Caco-2 (cell line): ENCODE data around the gene JAK1. TPM values are rescaled to one million over a fixed set of nuclear protein-coding genes. Genes with fewer than 3 reads are reported as not detected.

Experiments
- BruUV-seq: library from RNA; stranded (reverse); fragments of 400-500 nt; replicated peaks from 2 replicates; lab custom pipeline; 2021; lab: Mats Ljungman, UMichigan
- CTCF ChIA-PET: fragments of 300-600 bp; sonication (Branson Sonifier 250); formaldehyde crosslinking; loops from one replicate; lab custom pipeline; 2022; ENCODE audit warnings: antibody characterized with exemption; lab: Charles Lee
- POLR2A ChIA-PET: fragments of 300-600 bp; sonication (Branson Sonifier 250); formaldehyde crosslinking; loops from one replicate; lab custom pipeline; 2022; ENCODE audit warnings: antibody characterized with exemption; lab: Charles Lee
- DNase-seq, 2 experiments: peaks; one replicate each; pipeline versions ENCODE4 v3.0.0 to v3.0.0-alpha.2; 2020 to 2022
- H3K27me3 ChIP-seq: replicated peaks from 2 replicates; pipeline ENCODE4 v1.6.0; 2011; ENCODE audit warnings: low read length; ENCODE audit not compliant: control insufficient read depth, insufficient read depth
- H3K36me3 ChIP-seq: 2 replicates; pipeline ENCODE4 v1.5.1; 2011; ENCODE audit warnings: low read length; ENCODE audit not compliant: control insufficient read depth, insufficient read depth
- H3K4me1 ChIP-seq: fragments of 250-450 bp; sonication (Bioruptor Pico); 2 replicates; pipeline ENCODE4 v1.5.1; 2020; ENCODE audit warnings: mild to moderate bottlenecking
- H3K4me3 ChIP-seq: 2 replicates; pipeline ENCODE4 v1.5.1; 2011; ENCODE audit warnings: low read depth, mild to moderate bottlenecking, control low read depth, low read length
- H3K9me3 ChIP-seq: fragments of 250-450 bp; sonication (Bioruptor Pico); 2 replicates; pipeline ENCODE4 v1.5.1; 2020; ENCODE audit warnings: mild to moderate bottlenecking, moderate library complexity
- H3K27ac Mint-ChIP-seq: one replicate; pipeline ENCODE4 v1.8.0; 2022; ENCODE audit warnings: mixed read lengths; ENCODE audit not compliant: unreplicated experiment
- H3K27me3 Mint-ChIP-seq: one replicate; pipeline ENCODE4 v1.8.0; 2022; ENCODE audit warnings: mixed read lengths; ENCODE audit not compliant: insufficient read depth, unreplicated experiment
- H3K36me3 Mint-ChIP-seq: one replicate; pipeline ENCODE4 v1.8.0; 2022; ENCODE audit warnings: mild to moderate bottlenecking, mixed read lengths; ENCODE audit not compliant: insufficient read depth, unreplicated experiment
- H3K4me1 Mint-ChIP-seq: one replicate; pipeline ENCODE4 v1.8.0; 2022; ENCODE audit warnings: low read depth, mixed read lengths; ENCODE audit not compliant: unreplicated experiment
- H3K4me3 Mint-ChIP-seq: one replicate; pipeline ENCODE4 v1.8.0; 2022; ENCODE audit warnings: mild to moderate bottlenecking, moderate library complexity, mixed read lengths; ENCODE audit not compliant: unreplicated experiment
- H3K9me3 Mint-ChIP-seq: one replicate; pipeline ENCODE4 v1.8.0; 2022; ENCODE audit warnings: mixed read lengths; ENCODE audit not compliant: unreplicated experiment
- intact Hi-C: fragments of 100-400 bp; cut with micrococcal nuclease; formaldehyde crosslinking; loops from one replicate; pipeline ENCODE4 v1.10.0; 2022; ENCODE audit not compliant: unreplicated experiment
- total RNA-seq: library from RNA; stranded (reverse); gene quantifications from 2 replicates; pipeline ENCODE4 v1.2.3, GENCODE V29; 2022
- TF ChIP-seq, protein P1 (sequence below), 2 experiments: fragments of 200-600 bp in 1 of 2; IDR thresholded peaks; 1 replicate in 1 of 2; 2 replicates in 1 of 2; pipeline versions ENCODE4 v1.5.1 to v1.8.0; 2011 to 2022; ENCODE audit warnings: antibody characterized with exemption in 1 of 2, control low read depth in 1 of 2, inconsistent platforms in 1 of 2, low read depth in 1 of 2, low read length in 1 of 2, mild to moderate bottlenecking in 1 of 2, moderate library complexity in 1 of 2; ENCODE audit not compliant: insufficient read depth in 1 of 2, severe bottlenecking in 1 of 2, unreplicated experiment in 1 of 2

The JAK1 gene
- total RNA-seq, 1 experiment from 2014 or later: 35.5 TPM

DNA sequence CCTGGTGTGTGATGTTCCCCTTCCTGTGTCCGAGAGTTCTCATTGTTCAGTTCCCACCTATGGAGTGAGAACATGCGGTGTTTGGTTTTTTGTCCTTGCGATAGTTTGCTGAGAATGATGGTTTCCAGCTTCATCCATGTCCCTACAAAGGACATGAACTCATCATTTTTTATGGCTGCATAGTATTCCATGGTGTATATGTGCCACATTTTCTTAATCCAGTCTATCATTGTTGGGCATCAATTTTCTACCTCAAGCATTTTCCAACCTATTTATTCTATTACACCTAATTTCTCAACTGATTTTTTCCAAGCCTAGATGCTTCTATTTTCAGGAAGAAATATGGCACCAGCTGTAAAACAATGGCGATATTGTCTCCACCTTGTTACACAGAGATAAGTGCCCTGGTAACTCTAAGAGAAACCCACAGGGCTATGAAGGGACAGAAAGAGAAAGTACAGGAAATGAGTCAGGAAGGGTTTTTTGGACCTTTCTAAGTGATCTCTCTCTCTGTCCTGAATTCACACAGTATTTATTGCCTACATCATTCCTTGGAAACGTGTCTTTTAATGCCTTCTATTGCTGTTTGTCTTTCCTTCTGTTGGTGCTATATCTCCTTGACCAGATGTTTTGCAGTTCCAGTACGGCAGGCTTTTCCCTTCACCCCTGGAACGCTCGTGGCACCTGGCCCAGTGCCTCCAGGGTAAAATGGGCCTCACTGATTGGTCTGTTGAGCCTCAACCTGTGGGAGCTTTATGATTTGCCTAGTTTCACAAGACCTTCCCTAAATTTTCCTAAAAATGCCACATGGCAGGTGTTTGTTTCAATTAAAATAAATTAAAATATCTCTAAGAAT is 14.6 kb upstream of the JAK1 start:
- Histone ChIP-seq H3K4me1 (peaks cover 30% of the 10 kb centered on the region), H3K4me3 (no peak overlapping the region), H3K36me3 (no peaks in the 10 kb centered on the region), H3K27me3 (no peaks in the 10 kb centered on the region), H3K9me3 (no peaks in the 10 kb centered on the region)
- ChIA-PET CTCF (no interaction called here), POLR2A (interaction anchor here (1.2 kb wide), 1 partner anchor 14 kb away, joined by 9 read pairs; the partner anchor contains the start of gene JAK1)
- H3K36me3 Mint-ChIP-seq: no peaks in the 10 kb centered on the region
- intact Hi-C loops: loop anchor here (5.0 kb wide), 1 partner anchor 61 kb away; no protein-coding TSS in a partner anchor
- H3K27me3 Mint-ChIP-seq: no peaks in the 10 kb centered on the region
- H3K4me1 Mint-ChIP-seq: peaks cover 32% of the 10 kb centered on the region
- H3K9me3 Mint-ChIP-seq: no peaks in the 10 kb centered on the region
- H3K4me3 Mint-ChIP-seq: no peak overlapping the region
- TF ChIP-seq, protein P1, sequence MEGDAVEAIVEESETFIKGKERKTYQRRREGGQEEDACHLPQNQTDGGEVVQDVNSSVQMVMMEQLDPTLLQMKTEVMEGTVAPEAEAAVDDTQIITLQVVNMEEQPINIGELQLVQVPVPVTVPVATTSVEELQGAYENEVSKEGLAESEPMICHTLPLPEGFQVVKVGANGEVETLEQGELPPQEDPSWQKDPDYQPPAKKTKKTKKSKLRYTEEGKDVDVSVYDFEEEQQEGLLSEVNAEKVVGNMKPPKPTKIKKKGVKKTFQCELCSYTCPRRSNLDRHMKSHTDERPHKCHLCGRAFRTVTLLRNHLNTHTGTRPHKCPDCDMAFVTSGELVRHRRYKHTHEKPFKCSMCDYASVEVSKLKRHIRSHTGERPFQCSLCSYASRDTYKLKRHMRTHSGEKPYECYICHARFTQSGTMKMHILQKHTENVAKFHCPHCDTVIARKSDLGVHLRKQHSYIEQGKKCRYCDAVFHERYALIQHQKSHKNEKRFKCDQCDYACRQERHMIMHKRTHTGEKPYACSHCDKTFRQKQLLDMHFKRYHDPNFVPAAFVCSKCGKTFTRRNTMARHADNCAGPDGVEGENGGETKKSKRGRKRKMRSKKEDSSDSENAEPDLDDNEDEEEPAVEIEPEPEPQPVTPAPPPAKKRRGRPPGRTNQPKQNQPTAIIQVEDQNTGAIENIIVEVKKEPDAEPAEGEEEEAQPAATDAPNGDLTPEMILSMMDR (IDR thresholded peaks at IDR 0.05; ENCODE audit: insufficient read depth in 1 of 2, low read depth in 1 of 2, low read length in 1 of 2, severe bottlenecking in 1 of 2, unreplicated experiment in 1 of 2): no peak
- no peak for DNase-seq
- no peak overlapping the region for H3K27ac Mint-ChIP-seq
- BruUV-seq: no TSS peak

DNA sequence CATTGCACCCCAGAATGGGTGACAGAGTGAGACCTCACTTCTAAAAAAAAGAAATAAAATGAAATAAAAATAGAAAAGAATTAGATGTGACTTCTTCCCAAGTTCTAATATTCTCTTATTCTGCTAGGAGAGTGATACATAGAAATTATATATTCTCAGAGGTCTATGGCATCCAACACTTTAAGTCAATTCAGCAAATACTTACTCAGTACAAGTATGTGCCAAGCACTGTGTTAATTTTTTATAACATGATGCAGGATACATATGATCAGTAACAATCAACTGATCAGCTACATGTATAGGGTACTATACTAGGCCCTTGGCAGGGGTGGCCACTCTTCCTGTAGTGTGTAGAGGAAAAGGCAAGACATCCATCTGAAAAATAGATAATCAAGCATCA is 13.0 kb upstream of the JAK1 start:
- intact Hi-C loops: no loop called here
- Mint-ChIP-seq H3K9me3 (no peaks in the 10 kb centered on the region), H3K36me3 (no peaks in the 10 kb centered on the region), H3K27ac (no peak overlapping the region), H3K4me3 (no peak overlapping the region), H3K27me3 (no peaks in the 10 kb centered on the region), H3K4me1 (peaks cover 27% of the 10 kb centered on the region)
- H3K27me3 ChIP-seq: no peaks in the 10 kb centered on the region
- peaks cover 30% of the 10 kb centered on the region for H3K4me1 ChIP-seq
- ChIA-PET CTCF (no interaction called here), POLR2A (interaction anchor here (1.0 kb wide), 1 partner anchor 13 kb away, joined by 5 read pairs; no protein-coding TSS in a partner anchor)
- no peak overlapping the region for H3K4me3 ChIP-seq
- DNase-seq: no peak
- H3K36me3 ChIP-seq: no peaks in the 10 kb centered on the region
- H3K9me3 ChIP-seq: no peaks in the 10 kb centered on the region
- BruUV-seq: no TSS peak
- TF ChIP-seq, protein P1 (IDR thresholded peaks at IDR 0.05; ENCODE audit: insufficient read depth in 1 of 2, low read depth in 1 of 2, low read length in 1 of 2, severe bottlenecking in 1 of 2, unreplicated experiment in 1 of 2): no peak

DNA sequence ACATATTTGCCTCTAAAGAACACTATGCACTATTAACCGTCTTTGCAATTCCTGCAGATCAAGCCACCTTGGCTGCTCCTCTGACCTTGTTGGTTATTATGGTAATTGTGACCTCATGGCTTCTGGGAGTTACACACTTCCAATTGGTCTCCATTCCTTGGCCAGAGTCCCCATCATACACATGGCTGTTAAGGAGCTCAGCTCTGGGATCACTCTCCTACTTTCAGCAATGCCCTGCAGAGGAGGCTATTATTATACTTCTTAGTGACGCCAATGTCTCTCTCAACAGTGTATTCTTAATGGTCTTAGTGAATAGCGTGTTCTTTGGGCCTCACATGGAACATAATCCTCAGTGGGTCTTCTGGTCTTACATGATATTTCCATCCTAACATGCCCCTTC is 10.0 kb upstream of the JAK1 start:
- intact Hi-C loops: no loop called here
- no peak overlapping the region for H3K4me3 Mint-ChIP-seq
- DNase-seq: no peak
- Histone ChIP-seq H3K36me3 (no peaks in the 10 kb centered on the region), H3K9me3 (no peaks in the 10 kb centered on the region), H3K27me3 (no peaks in the 10 kb centered on the region), H3K4me3 (no peak overlapping the region), H3K4me1 (peaks cover 5% of the 10 kb centered on the region)
- no peaks in the 10 kb centered on the region for H3K9me3 Mint-ChIP-seq
- H3K27ac Mint-ChIP-seq: no peak overlapping the region
- H3K36me3 Mint-ChIP-seq: no peaks in the 10 kb centered on the region
- H3K4me1 Mint-ChIP-seq: peaks cover 4% of the 10 kb centered on the region
- H3K27me3 Mint-ChIP-seq: no peaks in the 10 kb centered on the region
- BruUV-seq: no TSS peak
- ChIA-PET CTCF (no interaction called here), POLR2A (interaction anchor here (0.6 kb wide), 1 partner anchor 10 kb away, joined by 3 read pairs; no protein-coding TSS in a partner anchor)
- TF ChIP-seq, protein P1 (IDR thresholded peaks at IDR 0.05; ENCODE audit: insufficient read depth in 1 of 2, low read depth in 1 of 2, low read length in 1 of 2, severe bottlenecking in 1 of 2, unreplicated experiment in 1 of 2): no peak
